Keratinocyte (primary cell): ENCODE data around the gene GPR45.

ENCODE experiments used
- EZH2 ChIP-seq: IDR thresholded peaks from one replicate; pipeline ENCODE4 v1.6.1; 2012; ENCODE audit warnings: inconsistent platforms, mild to moderate bottlenecking, low read length, moderate library complexity
- TF ChIP-seq, protein P1 (sequence below), 3 experiments: IDR thresholded peaks in 1 of 3; conservative IDR thresholded peaks in 1 of 3; optimal IDR thresholded peaks in 1 of 3; 2 replicates in 2 of 3; 3 replicates in 1 of 3; pipeline versions ENCODE3 to v1.5.1; 2011; ENCODE audit warnings: low read length in 3 of 3, mild to moderate bottlenecking in 3 of 3, moderate library complexity in 2 of 3, control low read depth in 1 of 3, inconsistent platforms in 1 of 3; ENCODE audit not compliant: insufficient read depth in 2 of 3; ENCODE audit errors: extremely low read depth in 1 of 3

DNA sequence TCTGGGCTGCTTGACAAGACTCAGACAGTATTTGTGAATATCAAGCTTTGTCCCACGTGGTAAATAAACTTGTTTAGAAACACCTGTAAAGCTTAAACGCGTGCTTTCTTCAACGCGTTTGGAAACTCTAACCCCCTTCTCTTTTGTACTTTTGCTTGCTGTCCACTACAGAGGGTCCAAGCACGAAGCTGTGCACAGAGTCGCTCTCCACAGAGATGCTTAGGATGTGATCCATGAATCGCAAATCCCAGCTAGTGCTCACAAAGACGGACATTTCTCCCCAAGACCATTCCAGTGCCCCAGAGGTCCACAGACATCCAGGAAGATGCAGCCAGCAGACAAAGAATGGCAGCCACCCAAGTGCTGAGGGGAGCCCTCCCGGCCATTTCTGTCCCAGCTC is at the start of gene GPR45:
- TF ChIP-seq, protein P1, sequence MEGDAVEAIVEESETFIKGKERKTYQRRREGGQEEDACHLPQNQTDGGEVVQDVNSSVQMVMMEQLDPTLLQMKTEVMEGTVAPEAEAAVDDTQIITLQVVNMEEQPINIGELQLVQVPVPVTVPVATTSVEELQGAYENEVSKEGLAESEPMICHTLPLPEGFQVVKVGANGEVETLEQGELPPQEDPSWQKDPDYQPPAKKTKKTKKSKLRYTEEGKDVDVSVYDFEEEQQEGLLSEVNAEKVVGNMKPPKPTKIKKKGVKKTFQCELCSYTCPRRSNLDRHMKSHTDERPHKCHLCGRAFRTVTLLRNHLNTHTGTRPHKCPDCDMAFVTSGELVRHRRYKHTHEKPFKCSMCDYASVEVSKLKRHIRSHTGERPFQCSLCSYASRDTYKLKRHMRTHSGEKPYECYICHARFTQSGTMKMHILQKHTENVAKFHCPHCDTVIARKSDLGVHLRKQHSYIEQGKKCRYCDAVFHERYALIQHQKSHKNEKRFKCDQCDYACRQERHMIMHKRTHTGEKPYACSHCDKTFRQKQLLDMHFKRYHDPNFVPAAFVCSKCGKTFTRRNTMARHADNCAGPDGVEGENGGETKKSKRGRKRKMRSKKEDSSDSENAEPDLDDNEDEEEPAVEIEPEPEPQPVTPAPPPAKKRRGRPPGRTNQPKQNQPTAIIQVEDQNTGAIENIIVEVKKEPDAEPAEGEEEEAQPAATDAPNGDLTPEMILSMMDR (optimal IDR thresholded peaks at IDR 0.05 in 1 of 3, IDR thresholded peaks at IDR 0.05 in 1 of 3, conservative IDR thresholded peaks at IDR 0.05 in 1 of 3; ENCODE audit: extremely low read depth in 1 of 3, insufficient read depth in 2 of 3, low read length in 3 of 3): no peak
- no peak for TF ChIP-seq EZH2
